ENCODE data around the gene TBC1D5.
A peak's percentile ranks its signal among the peaks of the same experiment; 100 is the strongest.

TBC1D5 gene

GRCh38 chr3:17239417-17239816, 503.0 kb downstream of the TBC1D5 start:
- H3K36me3 ChIP-seq (ENCODE audit: control insufficient read depth, insufficient read depth, low read length): no peaks in the 10 kb centered on the region
- DNase-seq (ENCODE audit: low read depth, low spot score): no peak
- H3K4me1 ChIP-seq (ENCODE audit: control insufficient read depth, insufficient read depth, low read length): no peaks in the 10 kb centered on the region
- H3K27ac ChIP-seq (ENCODE audit: low read length): no peak overlapping the region
- no peak overlapping the region for H3K4me3 ChIP-seq (ENCODE audit: low read length)
- no peaks in the 10 kb centered on the region for H3K27me3 ChIP-seq (ENCODE audit: control insufficient read depth, insufficient read depth, low read length)
- no peaks in the 10 kb centered on the region for H3K9me3 ChIP-seq (ENCODE audit: control insufficient read depth, insufficient read depth, low read length)

- DNase-seq (ENCODE audit: low read depth, low spot score): no peak
- Histone ChIP-seq H3K27me3 (ENCODE audit: control insufficient read depth, insufficient read depth, low read length) (no peaks in the 10 kb centered on the region), H3K27ac (ENCODE audit: low read length) (no peak overlapping the region), H3K36me3 (ENCODE audit: control insufficient read depth, insufficient read depth, low read length) (no peaks in the 10 kb centered on the region), H3K4me1 (ENCODE audit: control insufficient read depth, insufficient read depth, low read length) (no peaks in the 10 kb centered on the region), H3K4me3 (ENCODE audit: low read length) (no peak overlapping the region), H3K9me3 (ENCODE audit: control insufficient read depth, insufficient read depth, low read length) (no peaks in the 10 kb centered on the region)
These were observed 504.4 kb downstream of the TBC1D5 start for GRCh38 chr3:17238023-17238422.

DNA sequence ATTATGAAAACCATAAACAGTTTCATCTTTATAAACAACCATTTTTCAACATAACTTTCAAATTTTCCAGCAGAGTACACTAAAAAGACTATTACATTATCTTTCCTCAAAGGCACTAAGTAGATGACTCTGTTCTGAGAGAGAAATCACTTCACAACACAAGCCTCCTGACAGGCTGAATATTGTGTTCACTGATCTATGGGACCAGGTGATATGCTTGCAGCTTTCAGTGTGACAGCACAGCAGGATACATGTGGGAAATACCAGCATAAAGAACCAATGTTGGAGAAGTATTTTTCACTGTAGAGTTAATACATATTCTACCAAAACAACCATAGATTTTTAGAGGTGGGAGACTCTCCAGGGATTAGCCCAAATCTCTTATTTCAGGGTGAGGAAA, 507.1 kb downstream of the TBC1D5 start:
- Histone ChIP-seq H3K27me3 (ENCODE audit: control insufficient read depth, insufficient read depth, low read length) (no peaks in the 10 kb centered on the region), H3K27ac (ENCODE audit: low read length) (no peak overlapping the region)

DNA sequence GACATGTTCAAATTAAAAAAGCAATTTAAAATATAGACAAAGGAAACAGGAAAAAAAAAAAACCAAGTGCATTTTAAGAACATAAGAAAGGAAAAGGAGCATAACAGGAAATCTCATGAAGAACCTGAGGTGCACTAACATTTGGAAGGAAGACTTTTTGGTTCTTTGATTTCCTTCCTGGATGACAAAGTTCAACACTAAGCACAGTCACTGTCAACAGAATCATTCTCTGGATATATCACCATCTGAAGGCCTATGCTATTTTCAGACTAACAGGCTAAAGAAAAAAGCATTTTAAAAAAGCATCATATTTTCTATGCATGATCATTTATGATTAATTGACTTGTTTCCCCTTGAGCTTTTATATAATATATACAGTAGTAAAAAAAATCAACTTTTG, 508.0 kb downstream of the TBC1D5 start:
- no peak overlapping the region for H3K4me3 ChIP-seq (ENCODE audit: low read length)
- no peak for DNase-seq (ENCODE audit: low read depth, low spot score)
- no peaks in the 10 kb centered on the region for H3K9me3 ChIP-seq (ENCODE audit: control insufficient read depth, insufficient read depth, low read length)
- H3K4me1 ChIP-seq (ENCODE audit: control insufficient read depth, insufficient read depth, low read length): no peaks in the 10 kb centered on the region
- H3K27ac ChIP-seq (ENCODE audit: low read length): no peak overlapping the region
- H3K36me3 ChIP-seq (ENCODE audit: control insufficient read depth, insufficient read depth, low read length): no peaks in the 10 kb centered on the region
- no peaks in the 10 kb centered on the region for H3K27me3 ChIP-seq (ENCODE audit: control insufficient read depth, insufficient read depth, low read length)

More for the DNA sequence above, 507.1 kb downstream of the TBC1D5 start:
- H3K4me1 ChIP-seq (ENCODE audit: control insufficient read depth, insufficient read depth, low read length): no peaks in the 10 kb centered on the region
- no peaks in the 10 kb centered on the region for H3K36me3 ChIP-seq (ENCODE audit: control insufficient read depth, insufficient read depth, low read length)
- DNase-seq (ENCODE audit: low read depth, low spot score): no peak
- H3K4me3 ChIP-seq (ENCODE audit: low read length): no peak overlapping the region
- no peaks in the 10 kb centered on the region for H3K9me3 ChIP-seq (ENCODE audit: control insufficient read depth, insufficient read depth, low read length)

DNA sequence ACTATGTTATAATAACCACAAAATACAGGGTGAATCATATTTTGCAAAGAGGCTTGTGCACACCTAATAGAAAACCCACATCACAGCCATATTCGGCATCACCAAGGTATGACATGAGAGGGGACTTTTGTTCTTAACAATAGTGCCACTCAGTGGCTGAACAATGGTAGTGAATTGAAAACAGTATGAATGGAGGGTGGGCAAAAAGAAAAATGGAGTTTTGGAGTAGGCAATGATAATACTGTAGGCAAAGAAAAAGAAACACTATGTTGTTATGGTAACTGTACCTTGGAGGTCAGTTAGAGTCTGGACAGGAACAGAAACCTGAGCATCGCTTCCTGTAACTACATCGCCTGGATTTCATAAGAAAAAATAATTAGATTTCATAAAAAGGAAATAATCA, 509.0 kb downstream of the TBC1D5 start:
- no peaks in the 10 kb centered on the region for H3K4me1 ChIP-seq (ENCODE audit: control insufficient read depth, insufficient read depth, low read length)
- H3K4me3 ChIP-seq (ENCODE audit: low read length): no peak overlapping the region
- WGBS (ENCODE audit: insufficient coverage, insufficient read length): no CpG with 5 or more reads among the region's 3 CpGs
- H3K27me3 ChIP-seq (ENCODE audit: control insufficient read depth, insufficient read depth, low read length): no peaks in the 10 kb centered on the region
- H3K36me3 ChIP-seq (ENCODE audit: control insufficient read depth, insufficient read depth, low read length): no peaks in the 10 kb centered on the region
- DNase-seq (ENCODE audit: low read depth, low spot score): peak; percentile 16
- H3K27ac ChIP-seq (ENCODE audit: low read length): no peak overlapping the region
- no peaks in the 10 kb centered on the region for H3K9me3 ChIP-seq (ENCODE audit: control insufficient read depth, insufficient read depth, low read length)

DNA sequence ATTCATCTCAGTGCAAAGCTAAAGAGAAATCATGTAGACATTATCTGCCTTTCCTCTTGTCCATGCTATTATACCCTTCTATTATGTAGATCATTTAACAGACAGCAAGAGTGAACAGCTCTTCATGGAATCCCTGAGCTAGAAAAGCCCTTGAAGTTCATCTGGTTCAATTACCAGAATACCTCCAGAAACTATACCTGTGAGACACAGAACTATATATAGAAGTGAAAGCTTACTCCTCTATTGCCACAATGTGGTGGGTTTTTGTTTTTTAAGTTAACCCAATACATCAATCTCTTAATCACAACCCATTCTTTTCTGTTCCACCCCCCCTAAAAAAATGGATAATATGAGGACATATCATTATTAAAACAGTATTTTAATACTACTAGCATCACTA, 510.0 kb downstream of the TBC1D5 start:
- DNase-seq (ENCODE audit: low read depth, low spot score): no peak
- no peaks in the 10 kb centered on the region for H3K27me3 ChIP-seq (ENCODE audit: control insufficient read depth, insufficient read depth, low read length)
- no peaks in the 10 kb centered on the region for H3K36me3 ChIP-seq (ENCODE audit: control insufficient read depth, insufficient read depth, low read length)
- H3K4me1 ChIP-seq (ENCODE audit: control insufficient read depth, insufficient read depth, low read length): no peaks in the 10 kb centered on the region
- no peak overlapping the region for H3K27ac ChIP-seq (ENCODE audit: low read length)
- no peaks in the 10 kb centered on the region for H3K9me3 ChIP-seq (ENCODE audit: control insufficient read depth, insufficient read depth, low read length)
- no peak overlapping the region for H3K4me3 ChIP-seq (ENCODE audit: low read length)

DNA sequence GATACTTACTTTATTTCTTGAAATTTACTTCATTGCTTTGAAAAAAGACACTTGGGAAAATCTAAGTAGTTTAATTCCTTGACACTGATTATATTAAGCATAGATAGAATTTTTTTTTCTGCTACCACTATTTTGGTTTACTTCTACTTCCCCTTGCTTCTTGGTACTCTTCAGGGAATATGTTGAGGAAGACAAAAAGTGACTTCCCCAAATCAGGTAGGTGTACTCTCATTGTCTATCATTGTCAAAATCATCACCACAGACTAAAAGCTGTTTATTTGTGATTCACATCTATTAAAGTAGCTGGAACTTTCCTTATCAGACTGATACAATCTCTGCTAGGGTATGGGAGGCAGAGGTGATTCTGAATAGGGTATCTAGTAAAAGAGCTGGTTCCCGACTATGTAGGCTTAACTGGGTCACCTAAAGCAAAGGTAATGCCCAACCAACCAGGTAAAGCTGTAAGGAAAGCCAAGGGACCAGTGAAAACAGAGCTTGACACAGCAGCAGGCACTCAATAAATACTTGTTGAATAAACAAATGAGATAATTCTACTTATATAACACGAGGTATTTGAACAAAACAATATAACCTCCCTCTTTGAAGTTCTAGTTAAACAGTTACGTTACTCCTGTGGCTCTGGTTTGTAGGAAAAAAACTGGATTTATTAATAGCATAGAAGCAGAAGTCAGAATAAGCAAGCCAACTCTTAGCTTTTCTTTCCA, 510.7 kb downstream of the TBC1D5 start:
- DNase-seq (ENCODE audit: low read depth, low spot score): no peak
- H3K9me3 ChIP-seq (ENCODE audit: control insufficient read depth, insufficient read depth, low read length): no peaks in the 10 kb centered on the region
- no peak overlapping the region for H3K4me3 ChIP-seq (ENCODE audit: low read length)
- WGBS (ENCODE audit: insufficient coverage, insufficient read length): no CpG with 5 or more reads among the region's 3 CpGs
- no peaks in the 10 kb centered on the region for H3K27me3 ChIP-seq (ENCODE audit: control insufficient read depth, insufficient read depth, low read length)
- no peaks in the 10 kb centered on the region for H3K36me3 ChIP-seq (ENCODE audit: control insufficient read depth, insufficient read depth, low read length)
- H3K4me1 ChIP-seq (ENCODE audit: control insufficient read depth, insufficient read depth, low read length): no peaks in the 10 kb centered on the region
- H3K27ac ChIP-seq (ENCODE audit: low read length): no peak overlapping the region

DNA sequence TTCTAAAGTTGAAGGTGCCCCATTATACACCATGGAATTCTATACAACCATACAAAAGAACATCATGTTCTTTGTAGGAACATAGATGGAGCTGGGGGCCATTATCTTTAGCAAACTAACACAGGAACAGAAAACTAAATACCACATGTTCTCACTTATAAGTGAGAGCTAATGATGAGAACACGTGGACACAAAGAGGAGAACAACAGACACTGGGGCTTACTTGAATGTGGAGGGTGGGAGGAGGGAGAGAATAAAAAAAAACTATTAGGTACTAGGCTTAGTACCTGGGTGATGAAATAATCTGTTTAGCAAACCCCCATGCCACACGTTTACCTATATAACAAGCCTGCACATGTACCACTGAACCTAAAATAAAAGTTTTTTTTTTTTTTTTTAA, 515.0 kb downstream of the TBC1D5 start:
- WGBS (ENCODE audit: insufficient coverage, insufficient read length): no CpG with 5 or more reads among the region's 2 CpGs
- no peak for DNase-seq (ENCODE audit: low read depth, low spot score)
- Histone ChIP-seq H3K4me1 (ENCODE audit: control insufficient read depth, insufficient read depth, low read length) (no peaks in the 10 kb centered on the region), H3K9me3 (ENCODE audit: control insufficient read depth, insufficient read depth, low read length) (no peaks in the 10 kb centered on the region), H3K36me3 (ENCODE audit: control insufficient read depth, insufficient read depth, low read length) (no peaks in the 10 kb centered on the region), H3K4me3 (ENCODE audit: low read length) (no peak overlapping the region), H3K27ac (ENCODE audit: low read length) (no peak overlapping the region), H3K27me3 (ENCODE audit: control insufficient read depth, insufficient read depth, low read length) (no peaks in the 10 kb centered on the region)

DNA sequence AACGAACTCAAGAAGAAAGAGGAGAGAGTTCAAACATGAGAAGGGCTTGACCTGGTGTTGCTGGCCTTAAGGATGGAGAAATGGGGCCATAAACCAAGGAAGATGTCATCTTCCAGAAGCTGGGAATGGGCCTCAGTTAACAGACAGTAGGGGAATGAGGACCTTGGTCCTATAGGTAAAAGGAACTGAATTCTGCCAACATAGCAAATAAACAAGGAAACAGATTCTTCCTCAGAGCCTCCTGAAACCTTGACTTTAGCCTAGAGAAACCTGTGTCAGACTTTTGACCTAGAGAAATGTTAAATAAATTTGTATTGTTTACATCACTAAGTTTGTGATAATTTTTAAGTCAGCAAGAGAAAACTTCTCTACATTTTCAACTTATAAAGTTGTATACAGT, 520.9 kb downstream of the TBC1D5 start:
- WGBS (ENCODE audit: insufficient coverage, insufficient read length): no CpG with 5 or more reads among the region's 1 CpG
- H3K36me3 ChIP-seq (ENCODE audit: control insufficient read depth, insufficient read depth, low read length): no peaks in the 10 kb centered on the region
- H3K4me1 ChIP-seq (ENCODE audit: control insufficient read depth, insufficient read depth, low read length): no peaks in the 10 kb centered on the region
- no peaks in the 10 kb centered on the region for H3K27me3 ChIP-seq (ENCODE audit: control insufficient read depth, insufficient read depth, low read length)
- no peaks in the 10 kb centered on the region for H3K9me3 ChIP-seq (ENCODE audit: control insufficient read depth, insufficient read depth, low read length)
- no peak for DNase-seq (ENCODE audit: low read depth, low spot score)
- no peak overlapping the region for H3K27ac ChIP-seq (ENCODE audit: low read length)
- no peak overlapping the region for H3K4me3 ChIP-seq (ENCODE audit: low read length)

DNA sequence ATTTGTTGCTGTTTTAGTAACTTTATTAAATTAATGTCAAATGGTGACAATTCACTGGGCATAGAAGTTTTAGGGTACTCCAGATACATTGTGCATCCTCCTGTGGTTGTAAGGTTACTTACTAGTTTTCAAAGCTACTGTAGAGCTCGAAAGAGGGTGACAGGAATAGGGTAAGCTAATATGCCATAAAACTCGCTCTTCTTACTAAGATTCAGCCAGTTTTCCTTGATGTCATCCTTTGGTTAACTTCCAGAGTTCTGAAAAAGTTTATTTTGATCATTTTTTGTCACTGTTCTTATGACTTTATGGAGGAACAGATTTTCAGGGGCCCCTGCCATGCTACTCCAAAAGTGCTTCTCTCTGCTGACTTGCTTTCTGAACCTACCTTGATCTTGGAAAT, 522.8 kb downstream of the TBC1D5 start:
- no peaks in the 10 kb centered on the region for H3K36me3 ChIP-seq (ENCODE audit: control insufficient read depth, insufficient read depth, low read length)
- H3K27ac ChIP-seq (ENCODE audit: low read length): no peak overlapping the region
- H3K4me1 ChIP-seq (ENCODE audit: control insufficient read depth, insufficient read depth, low read length): no peaks in the 10 kb centered on the region
- H3K27me3 ChIP-seq (ENCODE audit: control insufficient read depth, insufficient read depth, low read length): no peaks in the 10 kb centered on the region
- H3K9me3 ChIP-seq (ENCODE audit: control insufficient read depth, insufficient read depth, low read length): no peaks in the 10 kb centered on the region
- WGBS (ENCODE audit: insufficient coverage, insufficient read length): no CpG with 5 or more reads among the region's 2 CpGs
- DNase-seq (ENCODE audit: low read depth, low spot score): no peak
- H3K4me3 ChIP-seq (ENCODE audit: low read length): no peak overlapping the region

DNA sequence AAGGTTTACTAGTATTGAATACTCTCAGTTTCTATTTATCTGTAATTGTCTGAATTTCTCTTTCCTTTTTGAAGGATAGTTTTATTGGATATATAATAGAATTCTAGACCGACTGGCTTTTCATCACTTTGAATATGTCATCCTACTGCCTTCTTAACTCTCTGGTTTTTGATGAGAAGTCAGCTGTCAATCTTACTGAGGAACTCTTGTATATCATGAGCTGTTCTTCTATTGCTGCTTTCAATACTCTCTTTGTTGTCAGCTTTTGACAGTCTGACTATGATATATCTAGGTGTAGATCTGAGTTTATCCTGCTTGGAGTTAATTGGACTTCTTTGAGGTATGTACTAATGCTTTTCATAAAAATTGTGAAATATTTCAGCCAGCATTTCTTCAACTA, 523.8 kb downstream of the TBC1D5 start:
- Histone ChIP-seq H3K4me3 (ENCODE audit: low read length) (no peak overlapping the region), H3K27me3 (ENCODE audit: control insufficient read depth, insufficient read depth, low read length) (no peaks in the 10 kb centered on the region), H3K27ac (ENCODE audit: low read length) (no peak overlapping the region), H3K9me3 (ENCODE audit: control insufficient read depth, insufficient read depth, low read length) (no peaks in the 10 kb centered on the region), H3K36me3 (ENCODE audit: control insufficient read depth, insufficient read depth, low read length) (no peaks in the 10 kb centered on the region), H3K4me1 (ENCODE audit: control insufficient read depth, insufficient read depth, low read length) (no peaks in the 10 kb centered on the region)
- WGBS (ENCODE audit: insufficient coverage, insufficient read length): no CpG with 5 or more reads among the region's 1 CpG
- no peak for DNase-seq (ENCODE audit: low read depth, low spot score)

All from iPS DF 6.9 (cell line).